Right ventricle myocardium inferior (tissue), 1 donor: ENCODE results near the gene AADACL3. TPM values are rescaled to one million over a fixed set of nuclear protein-coding genes. Genes with fewer than 3 reads are reported as not detected.
"Not testable (repeated sequence)": the region's sequence is repeated elsewhere in the genome, so short reads cannot be mapped to it uniquely, and the experiment has no call there.

Experiments used
- ATAC-seq: fragments of 200-7000 bp; cut with Tn5 transposase; one replicate; pipeline ENCODE4 v1.9.1; 2020; ENCODE audit warnings: mild to moderate bottlenecking, moderate library complexity
- DNase-seq: peaks from one replicate; pipeline ENCODE4 v3.0.0; 2021; ENCODE audit errors: missing footprints
- intact Hi-C: fragments of 100-400 bp; cut with DNase I; formaldehyde crosslinking; loops from one replicate; pipeline ENCODE4 v1.11.0; 2022
- total RNA-seq: library from RNA; stranded (reverse); fragmentation: NEBNext Ultra II Directional; extraction: Animal tissue kit (Norgen Biotek cat#: 25700); gene quantifications from one replicate; pipeline ENCODE4 v1.2.1, GENCODE V29; 2021
- donor health status: DM: no; HTN: yes; CAD: no; lungs with severe emphysema.

AADACL3 gene
- total RNA-seq, 1 donor from 2014 or later = not detected

DNA sequence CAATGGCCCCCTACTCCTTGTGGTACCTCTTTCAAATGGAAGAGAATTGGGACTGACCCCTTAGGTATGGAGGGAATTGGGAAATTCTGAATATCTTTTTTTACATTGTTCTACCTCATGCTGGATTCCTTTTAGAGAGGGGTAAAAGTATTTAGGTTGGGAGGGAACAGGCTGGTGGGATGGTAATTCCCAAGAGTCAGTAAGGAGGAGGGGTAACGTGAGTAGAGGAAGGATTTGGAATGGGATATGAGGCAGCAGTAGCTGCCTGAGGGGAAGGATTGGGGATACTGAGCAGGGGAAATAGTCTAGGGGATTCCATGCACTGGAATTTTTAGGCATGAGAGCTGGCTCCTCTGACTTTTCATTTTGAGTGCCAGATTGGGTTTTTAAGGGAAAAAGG lies 3.8 kb upstream of the AADACL3 start:
- no peak for DNase-seq
- intact Hi-C loops = no loop called here
- no peak for ATAC-seq

DNA sequence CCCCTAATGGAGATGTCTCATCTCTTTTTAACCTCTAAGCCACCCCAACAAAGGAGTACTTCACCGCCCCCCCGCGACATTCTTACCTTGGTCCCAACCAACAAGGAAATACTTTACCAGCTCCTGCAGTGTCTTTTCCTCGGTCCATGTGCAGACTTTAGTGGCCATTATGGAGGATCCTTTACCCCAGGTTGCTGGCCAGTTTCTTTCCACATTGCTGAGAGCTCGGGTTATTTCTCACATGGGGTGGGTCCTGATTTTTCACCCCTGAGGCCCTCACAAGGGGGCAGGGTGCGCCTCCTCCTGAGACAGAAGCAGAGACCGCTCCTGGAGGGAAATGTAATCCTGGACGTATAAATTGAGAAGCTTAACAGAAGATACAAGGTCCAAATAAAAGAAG lies 3.0 kb upstream of the AADACL3 start:
- ATAC-seq = no peak
- no peak for DNase-seq

DNA sequence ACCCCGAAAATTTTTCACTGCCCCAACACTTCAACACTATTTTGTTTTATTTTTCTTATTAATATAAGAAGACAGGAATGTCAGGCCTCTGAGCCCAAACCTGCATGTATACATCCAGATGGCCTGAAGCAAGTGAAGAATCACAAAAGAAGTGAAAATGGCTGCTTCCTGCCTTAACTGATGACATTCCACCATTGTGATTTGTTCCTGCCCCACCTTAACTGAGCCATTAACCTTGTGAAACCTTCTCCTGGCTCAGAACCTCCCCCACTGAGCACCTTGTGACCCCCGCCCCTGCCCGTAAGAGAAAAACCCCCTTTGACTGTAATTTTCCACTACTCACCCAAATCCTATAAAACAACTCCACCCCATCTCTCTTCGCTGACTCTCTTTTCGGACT lies 2.3 kb upstream of the AADACL3 start:
- DNase-seq, intact Hi-C loops, ATAC-seq: not testable (repeated sequence)

More for the DNA sequence above, 3.0 kb upstream of the AADACL3 start:
- intact Hi-C loops = no loop called here

DNA sequence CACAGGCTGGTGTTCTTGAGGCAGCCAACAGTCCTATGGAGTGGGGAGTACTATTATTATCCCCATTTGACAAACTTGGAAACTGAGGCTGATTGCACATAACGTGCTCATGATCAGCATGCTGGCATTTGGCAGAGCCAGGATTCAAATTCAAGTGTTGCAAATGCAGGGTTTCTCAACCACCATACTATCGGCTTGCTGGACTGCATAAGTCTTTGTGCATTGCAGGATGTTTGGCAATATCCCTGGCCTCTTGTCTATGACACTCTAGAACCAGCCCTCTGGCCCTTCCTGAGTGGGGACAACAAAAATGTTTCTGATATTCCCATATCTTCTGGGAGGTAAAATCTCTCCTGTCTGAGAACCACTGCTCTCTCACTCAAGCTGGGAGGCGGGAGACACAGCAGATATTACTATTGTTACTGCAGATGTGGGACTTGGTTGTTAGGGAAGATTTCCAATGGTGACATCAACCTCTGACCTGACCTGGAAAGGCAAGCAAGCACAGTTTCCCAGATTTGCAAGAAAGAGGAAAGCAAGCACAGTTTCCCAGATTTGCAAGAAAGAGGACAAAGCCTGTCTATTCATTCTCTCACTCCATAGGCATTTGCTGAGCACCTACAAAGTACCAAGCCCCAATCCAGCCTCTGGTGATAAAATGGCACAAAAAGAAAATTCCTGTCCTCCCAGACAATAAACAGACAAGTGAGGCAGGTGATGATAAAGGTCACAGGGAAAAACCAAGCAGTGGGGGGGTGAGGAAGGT lies 1.0 kb upstream of the AADACL3 start:
- intact Hi-C loops = no loop called here
- ATAC-seq = no peak

DNA sequence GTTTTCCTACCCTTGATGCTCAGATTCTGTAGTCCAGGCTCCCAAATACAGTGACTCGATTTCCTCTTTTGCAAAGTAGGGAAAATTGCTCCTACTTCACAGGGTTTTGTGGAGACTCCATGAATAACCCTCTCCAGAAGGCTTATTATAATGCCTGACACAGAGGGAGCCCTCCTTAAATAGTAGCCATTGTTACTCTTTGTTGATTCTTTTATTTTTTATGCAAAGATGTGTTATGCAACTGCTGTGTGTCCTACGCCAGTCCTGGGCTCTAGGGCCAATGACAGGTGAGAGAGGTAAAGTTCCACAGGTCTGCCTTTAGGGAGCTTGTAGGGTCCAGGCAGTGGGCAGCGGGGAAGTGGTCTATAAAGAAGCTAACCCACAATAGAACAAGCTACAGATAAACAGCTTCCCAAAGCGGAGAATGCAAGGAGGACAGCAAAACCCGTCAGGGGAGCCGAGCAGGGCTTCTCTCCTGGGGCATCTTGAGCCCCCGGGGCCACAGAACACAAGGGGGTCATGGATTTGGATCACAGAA lies 1.5 kb downstream of the AADACL3 start:
- intact Hi-C loops = no loop called here
- ATAC-seq (no peak), DNase-seq (no peak)

More for the DNA sequence above, 1.0 kb upstream of the AADACL3 start:
- no peak for DNase-seq

DNA sequence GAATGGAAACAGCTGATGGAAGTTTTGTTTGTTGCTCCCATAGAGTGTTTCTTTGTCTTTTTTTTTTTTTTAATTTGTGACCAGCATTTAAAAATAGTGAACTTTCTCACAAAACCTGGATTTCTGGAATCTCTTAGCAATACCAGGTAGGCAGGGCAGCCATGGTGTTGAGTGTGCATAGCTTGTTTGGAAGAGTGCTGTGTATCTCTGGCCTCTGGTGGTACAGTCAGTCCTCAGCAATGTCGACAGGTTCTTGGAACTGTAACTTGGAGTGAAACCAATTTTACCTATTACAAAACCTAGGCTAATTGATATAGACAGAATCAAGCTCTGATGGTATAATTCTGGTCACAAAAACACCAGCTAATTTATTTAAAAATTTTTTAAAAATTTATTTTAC lies 6.7 kb downstream of the AADACL3 start:
- intact Hi-C loops = no loop called here
- no peak for DNase-seq
- ATAC-seq = no peak

DNA sequence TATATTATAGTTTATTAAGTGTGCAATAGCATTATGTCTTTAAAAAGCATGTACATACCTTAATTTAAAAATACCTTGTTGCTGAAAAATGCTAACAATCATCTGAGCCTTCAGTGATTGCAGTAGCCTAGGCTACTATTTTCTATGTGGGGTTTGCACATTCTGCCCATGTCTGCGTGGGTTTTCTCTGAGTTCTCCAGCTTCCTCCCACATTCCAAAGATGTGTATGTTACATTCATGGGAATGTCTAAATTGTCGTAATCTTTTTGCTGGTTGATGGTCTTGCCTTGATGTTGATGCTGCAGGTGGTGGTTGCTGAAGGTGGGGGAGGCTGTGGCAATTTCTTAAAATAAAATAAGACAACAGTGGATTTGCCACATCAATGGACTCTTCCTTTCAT lies 12.5 kb downstream of the AADACL3 start:
- DNase-seq = no peak
- no peak for ATAC-seq
- intact Hi-C loops = no loop called here

DNA sequence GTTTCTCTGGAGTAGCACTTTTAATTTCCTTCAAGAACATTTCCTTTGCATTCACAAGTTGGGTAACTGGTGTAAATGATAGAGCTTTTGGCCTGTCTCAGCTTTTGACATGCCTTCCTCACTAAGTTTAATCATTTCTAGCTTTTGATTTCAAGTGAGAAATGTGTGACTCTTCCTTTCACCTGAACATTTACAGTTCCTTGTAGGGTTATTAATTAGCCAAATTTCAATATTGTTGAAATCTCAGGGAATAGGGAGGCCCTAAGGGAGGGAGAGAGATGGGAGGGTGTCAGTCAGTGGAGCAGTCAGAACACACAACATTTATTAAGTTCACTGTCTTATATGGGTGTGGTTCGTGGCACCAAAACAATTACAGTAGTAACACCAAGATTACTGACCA lies 14.2 kb downstream of the AADACL3 start:
- intact Hi-C loops = no loop called here
- ATAC-seq (no peak), DNase-seq (no peak)

DNA sequence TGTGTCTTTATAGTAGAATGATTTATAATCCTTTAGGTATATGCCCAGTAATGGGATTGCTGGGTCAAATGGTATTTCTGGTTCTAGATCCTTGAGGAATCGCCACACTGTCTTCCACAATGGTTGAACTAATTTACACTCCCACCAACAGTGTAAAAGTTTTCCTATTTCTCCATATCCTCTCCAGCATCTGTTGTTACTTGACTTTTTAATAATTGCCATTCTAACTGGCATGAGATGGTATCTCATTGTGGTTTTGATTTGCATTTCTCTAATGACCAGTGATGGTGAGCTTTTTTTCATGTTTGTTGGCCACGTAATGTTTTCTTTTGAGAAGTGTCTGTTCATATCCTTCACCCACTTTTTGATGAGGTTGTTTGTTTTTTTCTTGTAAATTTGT lies 15.2 kb downstream of the AADACL3 start:
- intact Hi-C loops, ATAC-seq, DNase-seq: not testable (repeated sequence)

DNA sequence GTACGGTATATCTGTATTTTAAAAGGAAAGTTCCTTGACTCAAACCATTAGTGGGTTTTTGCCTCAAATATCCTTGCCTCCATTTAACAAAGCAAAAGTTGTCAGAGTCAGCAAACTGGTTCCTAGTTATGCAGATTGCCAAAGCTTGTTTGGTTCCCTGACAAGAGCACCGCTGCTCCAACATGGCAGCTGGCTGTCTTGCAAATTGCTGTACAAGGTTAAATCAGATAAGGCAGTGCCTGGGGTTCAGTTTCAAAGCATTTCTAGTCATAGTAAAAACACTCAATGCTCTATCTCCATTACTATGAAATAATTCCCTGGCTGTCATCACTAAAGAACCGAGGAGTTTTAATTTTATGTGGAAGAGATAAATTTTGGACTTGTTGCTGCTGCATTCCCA lies 18.7 kb downstream of the AADACL3 start:
- intact Hi-C loops = no loop called here
- DNase-seq (no peak), ATAC-seq (no peak)

DNA sequence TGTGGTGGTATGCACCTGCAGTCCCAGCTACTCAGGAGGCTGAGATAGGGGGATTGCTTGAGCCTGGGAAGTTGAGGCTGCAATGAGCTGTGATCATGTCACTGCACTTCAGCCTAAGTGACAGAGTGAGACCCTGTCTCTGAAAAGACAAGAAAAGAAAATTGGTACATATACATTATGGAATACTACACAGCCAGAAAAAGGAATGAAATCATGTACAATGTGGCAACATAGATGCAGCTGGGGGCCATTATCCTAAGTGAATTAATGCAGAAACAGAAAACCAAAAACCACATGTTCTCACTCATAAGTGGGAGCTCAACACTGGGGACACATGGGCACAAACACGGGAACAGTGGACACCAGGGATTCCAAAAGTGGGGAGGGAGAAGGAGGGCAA lies 23.0 kb downstream of the AADACL3 start:
- intact Hi-C loops = no loop called here
- DNase-seq (no peak), ATAC-seq (no peak)

DNA sequence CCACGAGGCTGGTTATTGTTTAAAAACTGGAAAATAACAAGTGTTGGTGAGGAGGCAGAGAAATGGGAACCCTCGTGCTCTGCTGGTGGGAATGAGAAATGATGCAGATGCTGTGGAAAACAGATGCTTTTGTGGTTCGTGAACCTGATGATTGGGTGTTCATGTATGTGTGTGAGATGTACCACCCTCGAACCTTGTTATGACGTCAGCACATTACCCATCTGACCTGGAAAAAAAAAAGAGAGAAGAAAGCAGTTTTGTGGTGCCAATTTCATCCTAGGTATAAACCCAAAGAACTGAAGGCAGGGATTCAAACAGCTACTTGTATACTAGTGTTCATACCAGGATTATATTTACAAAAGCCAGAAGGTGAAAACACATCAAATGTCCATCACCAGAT lies 23.7 kb downstream of the AADACL3 start:
- intact Hi-C loops = no loop called here
- DNase-seq = no peak
- no peak for ATAC-seq

DNA sequence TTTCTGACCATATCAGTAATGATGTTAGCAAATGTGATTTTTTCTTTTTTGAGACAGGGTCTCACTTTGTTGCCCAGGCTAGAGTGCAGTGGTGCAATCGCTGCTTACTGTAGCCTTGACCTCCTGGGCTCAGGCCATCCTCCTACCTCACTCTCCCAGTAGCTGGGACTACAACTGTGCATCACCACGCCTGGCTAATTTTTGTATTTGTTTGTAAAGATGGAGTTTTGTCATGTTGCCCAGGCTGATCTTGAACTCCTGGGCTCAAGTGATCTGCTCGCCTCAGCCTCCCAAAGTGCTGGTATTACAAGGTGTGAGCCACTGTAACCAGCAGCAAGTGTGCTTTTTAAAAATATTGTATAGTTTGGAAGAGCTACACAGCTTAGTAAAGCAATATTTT lies 26.0 kb downstream of the AADACL3 start:
- no peak for DNase-seq
- intact Hi-C loops = no loop called here
- ATAC-seq = no peak

DNA sequence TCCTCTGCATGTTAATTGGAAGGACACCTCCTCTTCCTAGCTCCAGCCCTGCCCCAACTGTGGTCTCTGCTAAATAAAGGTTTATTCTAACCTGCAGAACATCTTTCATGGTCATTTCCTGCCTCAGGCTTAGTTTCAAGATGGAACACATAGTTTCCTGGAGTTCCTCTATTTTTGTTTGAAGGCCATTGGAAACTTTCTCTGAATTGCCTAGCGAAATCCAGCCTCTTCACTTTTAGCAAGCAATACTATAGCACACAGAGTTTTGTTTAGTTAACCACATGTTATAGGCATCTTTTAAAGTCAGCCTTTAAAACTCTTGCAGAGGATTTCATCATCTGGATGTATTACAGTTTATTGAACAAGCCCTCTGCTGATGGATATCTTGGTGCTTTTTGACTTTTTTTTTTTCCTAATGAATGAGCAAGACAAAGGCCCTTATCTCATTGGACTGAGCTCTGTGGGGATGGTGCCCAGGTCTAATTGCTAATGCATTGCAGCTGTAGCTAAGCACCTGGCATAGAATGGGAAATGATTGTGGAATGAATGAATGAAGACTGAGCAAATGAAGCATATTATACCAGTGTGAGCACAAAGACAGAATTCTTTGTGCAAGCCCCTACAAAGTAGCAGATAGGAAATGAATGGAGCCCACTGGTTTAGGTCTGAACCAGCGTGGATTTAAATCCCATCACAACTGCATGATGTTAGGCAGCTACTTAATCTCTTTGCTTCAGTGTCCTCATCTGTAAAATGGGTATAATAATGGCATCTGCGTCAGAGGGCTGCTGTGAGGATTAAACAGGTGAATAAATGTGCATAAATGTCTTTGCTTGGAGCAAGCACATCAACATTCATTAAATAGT lies 29.4 kb downstream of the AADACL3 start:
- ATAC-seq (no peak), DNase-seq (no peak)
- intact Hi-C loops = no loop called here

DNA sequence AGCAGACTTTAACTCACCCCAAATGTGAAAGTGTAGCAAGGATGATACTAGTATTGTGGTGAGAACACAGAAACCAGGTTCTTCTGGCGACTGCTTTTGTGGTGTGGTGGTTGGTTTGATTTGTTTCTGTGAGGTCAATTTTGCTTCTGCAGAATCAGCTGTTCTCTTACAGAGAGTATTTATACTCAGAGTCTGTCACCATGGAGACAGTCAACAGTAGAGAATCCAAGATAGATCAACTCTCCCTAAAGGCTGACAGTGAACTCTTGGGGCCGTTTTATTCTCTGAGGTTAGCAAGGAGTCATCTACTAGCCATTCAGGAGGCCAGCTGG lies 30.0 kb downstream of the AADACL3 start, which contains the start of gene CFAP107:
CFAP107 (plus strand) TSS at position 209 of the 332 bp plus-strand sequence. CDS start 231 bp downstream, outside the sequence.
- DNase-seq (no peak), ATAC-seq (no peak)
- intact Hi-C loops = no loop called here

DNA sequence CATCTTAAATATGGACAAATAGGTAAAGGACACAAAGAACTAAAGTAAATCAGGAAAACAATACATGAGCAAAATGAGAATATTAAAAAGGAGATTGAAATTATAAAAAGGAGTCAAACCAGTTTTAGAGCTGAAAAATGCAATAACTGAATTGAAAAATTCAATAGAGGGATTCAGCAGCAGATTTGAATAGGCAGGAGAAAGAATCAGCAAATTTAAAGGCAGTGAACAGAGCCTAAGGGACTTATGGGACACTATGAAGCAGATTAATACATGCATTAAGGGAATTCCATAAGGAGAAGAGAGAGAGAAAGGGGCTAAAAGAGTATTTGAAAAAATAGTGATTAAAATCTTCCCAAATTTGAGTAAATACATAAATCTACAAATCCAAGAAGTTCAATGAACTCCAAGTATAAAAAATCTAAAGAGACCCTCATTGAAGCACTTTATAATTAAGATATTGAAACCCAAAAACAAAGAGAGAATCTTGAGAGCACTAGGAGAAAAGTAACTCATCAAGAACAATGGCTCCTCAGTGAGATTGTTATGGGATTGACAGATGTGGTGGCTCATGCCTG lies 33.0 kb downstream of the AADACL3 start:
- DNase-seq (no peak), ATAC-seq (no peak)
- intact Hi-C loops = no loop called here

DNA sequence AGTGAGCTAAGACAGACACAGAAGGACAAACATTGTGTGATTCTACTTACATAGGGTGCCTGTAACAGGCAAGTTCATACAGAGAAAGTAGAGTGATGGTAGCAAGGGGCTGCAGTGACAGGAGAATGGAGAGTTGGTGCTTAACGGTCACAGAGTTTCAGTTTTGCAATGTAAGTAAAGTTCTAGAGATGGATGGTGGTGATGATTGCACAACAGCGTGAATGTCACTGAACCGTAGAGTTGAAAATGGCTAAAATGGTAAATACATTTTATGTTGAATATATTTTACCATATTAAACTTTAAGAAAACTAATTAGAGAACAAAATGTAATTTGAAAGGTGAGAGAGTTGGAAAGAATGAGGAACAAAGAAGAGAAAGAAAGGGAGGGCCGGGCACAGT lies 38.8 kb downstream of the AADACL3 start:
- intact Hi-C loops = no loop called here
- DNase-seq (no peak), ATAC-seq (no peak)

DNA sequence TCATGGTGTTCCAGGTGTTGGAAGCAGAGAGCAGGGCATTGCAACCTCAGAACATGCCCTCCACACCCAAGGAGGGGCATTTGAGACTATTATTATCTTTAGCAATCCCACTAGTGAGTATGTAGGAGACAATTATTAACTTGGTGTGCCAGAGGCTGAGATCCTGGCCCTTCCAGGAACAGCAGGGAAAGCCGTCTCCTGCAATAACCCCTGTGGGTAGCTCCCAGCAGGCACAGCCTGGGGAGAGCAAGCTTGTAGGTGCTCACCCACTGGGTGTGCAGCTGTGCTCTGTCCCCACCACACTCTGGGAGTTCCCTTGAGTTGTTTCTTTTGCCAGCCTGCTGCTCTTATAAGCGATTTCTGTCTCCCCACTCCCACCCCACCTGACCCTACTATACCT lies 40.4 kb downstream of the AADACL3 start:
- intact Hi-C loops = no loop called here
- no peak for DNase-seq
- ATAC-seq = no peak

DNA sequence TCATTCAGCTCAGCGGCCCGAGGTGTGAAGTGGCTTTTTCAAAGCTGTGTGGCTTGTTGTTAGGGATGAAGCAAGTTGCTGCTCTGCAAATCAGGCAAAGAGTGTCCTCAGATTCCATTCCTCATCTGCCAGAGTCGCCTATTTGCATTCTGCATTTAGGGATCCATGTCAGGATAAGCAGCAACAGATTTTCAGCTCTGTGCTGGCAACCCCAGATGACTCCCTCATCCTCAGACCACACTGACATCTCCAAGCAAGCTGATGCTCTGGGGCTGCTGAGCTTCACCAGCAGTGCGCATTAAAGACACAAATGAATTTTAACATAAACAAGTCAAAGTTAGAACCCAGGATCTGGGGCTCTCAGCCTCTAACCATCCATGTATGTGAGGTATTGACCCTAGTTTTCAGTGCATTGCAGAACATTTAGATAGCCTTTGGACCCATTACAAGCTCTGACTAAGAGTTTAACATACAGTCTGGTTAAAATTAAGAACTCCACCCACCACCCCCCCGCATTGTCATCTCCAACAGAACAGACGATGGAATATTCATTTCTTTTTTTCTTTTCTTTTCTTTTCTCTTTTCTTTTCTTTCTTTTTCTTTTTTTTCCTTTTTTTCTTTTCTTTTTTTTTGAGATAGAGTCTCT lies 41.0 kb downstream of the AADACL3 start:
- intact Hi-C loops = no loop called here

More for the DNA sequence above, 41.0 kb downstream of the AADACL3 start:
- ATAC-seq (no peak), DNase-seq (no peak)
